Measurements from ENCODE around the gene CDHR2.

DNA sequence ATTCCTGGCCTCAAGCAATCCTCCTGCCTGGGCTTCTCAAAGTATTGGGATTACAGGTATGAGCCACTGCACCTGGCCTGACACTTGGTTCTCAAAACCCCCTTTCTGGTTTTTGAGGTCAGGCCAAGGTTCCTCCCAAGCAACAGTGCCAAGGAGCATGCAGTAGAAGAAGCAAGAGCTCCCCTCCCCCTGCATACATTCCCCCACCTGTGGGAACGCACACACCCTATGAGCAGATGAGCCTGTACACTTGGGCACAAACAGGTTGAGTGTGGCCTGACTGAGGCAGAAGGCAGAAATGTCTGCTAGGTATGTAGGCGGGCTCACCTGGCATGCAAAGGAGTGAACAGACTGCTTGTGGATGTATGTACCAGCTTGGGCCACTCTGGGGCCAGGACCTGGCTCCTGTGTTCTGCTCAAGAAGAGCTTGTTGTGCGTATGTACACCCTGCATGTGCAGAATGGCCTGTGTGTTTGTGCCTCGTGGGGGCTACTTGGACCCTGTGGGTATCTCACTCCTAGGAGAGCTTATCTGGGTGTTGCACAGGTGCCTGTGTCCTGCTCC, 59.1 kb downstream of the CDHR2 start:
- TF ChIP-seq ARNTL (CRISPR knock-in tag; IDR thresholded peaks at IDR 0.05; ENCODE audit: borderline replicate concordance, low read depth) = no peak
- no peak for TF ChIP-seq ZC3H10 (CRISPR knock-in tag; IDR thresholded peaks at IDR 0.05)
